Hepatocyte (in vitro differentiated cells): ENCODE measurements around the gene CCDC126. TPM values are rescaled to one million over a fixed set of nuclear protein-coding genes. Genes with fewer than 3 reads are reported as not detected.

Experiments used
- DNase-seq: peaks from one replicate; pipeline ENCODE4 v3.0.0-alpha.2; 2016; ENCODE audit warnings: low spot score
- H2AFZ ChIP-seq: fragments of 200-600 bp; sonication (generic); 2 replicates; pipeline ENCODE4 v1.6.0; 2016; ENCODE audit warnings: antibody characterized with exemption, mild to moderate bottlenecking
- H3K27ac ChIP-seq: fragments of 200-600 bp; sonication (generic); 2 replicates; pipeline ENCODE4 v1.5.1; 2016; ENCODE audit warnings: mild to moderate bottlenecking
- H3K27me3 ChIP-seq: fragments of 200-600 bp; sonication (generic); 2 replicates; pipeline ENCODE4 v1.6.1; 2016
- H3K36me3 ChIP-seq: fragments of 200-600 bp; sonication (generic); replicated peaks from 2 replicates; pipeline ENCODE4 v1.5.1; 2016; ENCODE audit warnings: low read depth; ENCODE audit not compliant: insufficient read depth
- H3K4me1 ChIP-seq: fragments of 200-600 bp; sonication (generic); 2 replicates; pipeline ENCODE4 v1.5.1; 2016; ENCODE audit warnings: mild to moderate bottlenecking, moderate library complexity; ENCODE audit not compliant: insufficient read depth
- H3K4me2 ChIP-seq: fragments of 200-600 bp; sonication (generic); 2 replicates; pipeline ENCODE4 v1.6.0; 2016
- H3K4me3 ChIP-seq: fragments of 200-600 bp; sonication (generic); 2 replicates; pipeline ENCODE4 v1.5.1; 2016; ENCODE audit warnings: mild to moderate bottlenecking
- H3K79me2 ChIP-seq: fragments of 200-600 bp; sonication (generic); 2 replicates; pipeline ENCODE4 v1.6.0; 2017; ENCODE audit warnings: mild to moderate bottlenecking
- H3K9me2 ChIP-seq: fragments of 200-600 bp; sonication (generic); replicated peaks from 2 replicates; pipeline ENCODE4 v1.6.0; 2017; ENCODE audit warnings: mild to moderate bottlenecking; ENCODE audit not compliant: insufficient read depth
- H3K9me3 ChIP-seq: fragments of 200-600 bp; sonication (generic); 2 replicates; pipeline ENCODE4 v1.5.1; 2016; ENCODE audit warnings: low read depth, mild to moderate bottlenecking
- H4K20me1 ChIP-seq: fragments of 200-600 bp; sonication (generic); 2 replicates; pipeline ENCODE4 v1.6.0; 2016; ENCODE audit warnings: mild to moderate bottlenecking; ENCODE audit not compliant: insufficient read depth, poor library complexity, severe bottlenecking
- CTCF ChIP-seq: fragments of 200-600 bp; sonication (generic); IDR thresholded peaks from 2 replicates; pipeline ENCODE4 v1.5.1; 2016; ENCODE audit warnings: antibody characterized with exemption, mild to moderate bottlenecking; ENCODE audit not compliant: poor library complexity
- EZH2 ChIP-seq: fragments of 200-600 bp; sonication (generic); IDR thresholded peaks from 2 replicates; pipeline ENCODE4 v1.6.1; 2016; ENCODE audit warnings: antibody characterized with exemption, mild to moderate bottlenecking, borderline replicate concordance
- EZH2phosphoT487 ChIP-seq: fragments of 200-600 bp; sonication (generic); IDR thresholded peaks from one replicate; pipeline ENCODE4 v1.6.1; 2018; ENCODE audit warnings: antibody characterized with exemption, mild to moderate bottlenecking, low read depth, moderate library complexity; ENCODE audit not compliant: unreplicated experiment, severe bottlenecking
- WGBS: methylation state at CpG from one replicate; pipeline ENCODE4 v1.1.6; 2016; ENCODE audit warnings: low lambda C conversion rate; ENCODE audit errors: missing lambda C conversion rate; 5-methylcytosine and 5-hydroxymethylcytosine counted together
- polyA plus RNA-seq: library from polyadenylated mRNA; unstranded; fragments of >200 nt; fragmentation: Nextera tagmentation; extraction: Ambion mirVana; gene quantifications from 2 replicates; pipeline ENCODE4 v1.2.1, GENCODE V29; 2016
- total RNA-seq: library from RNA; depleted of rRNA; stranded (reverse); fragments of >200 nt; gene quantifications from 2 replicates; pipeline ENCODE4 v1.2.3, GENCODE V29; 2014

The CCDC126 gene
- total and polyA plus RNA-seq, 2 experiments from 2014 or later = 19.4 to 33.7 TPM

DNA sequence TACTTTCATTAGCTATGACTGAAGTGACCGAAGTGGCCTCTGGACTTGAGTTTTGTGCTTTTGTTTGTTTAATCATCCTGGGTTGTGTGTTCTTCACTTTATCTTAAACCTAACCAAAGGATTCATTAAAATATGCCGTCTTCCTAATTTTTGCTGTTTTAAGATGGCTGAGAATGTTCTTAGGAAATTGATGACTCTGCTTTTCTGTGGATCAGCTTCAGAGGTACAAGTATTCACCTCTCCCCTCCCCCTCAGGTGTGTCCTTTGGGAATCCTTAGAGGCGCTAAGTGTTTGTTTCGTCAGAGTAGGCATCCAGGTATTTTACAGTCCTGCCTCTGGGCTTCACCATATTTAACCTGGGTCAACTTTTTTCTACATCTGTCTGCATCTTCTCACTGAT lies 1.1 kb downstream of the CCDC126 start:
- TF ChIP-seq EZH2 (no peak), CTCF (no peak)
- Histone ChIP-seq H3K9me2 (no peaks in the 10 kb centered on the region), H3K27ac (peak overlapping the region; percentile 97), H3K4me3 (peak overlapping the region; percentile 83), H3K36me3 (no peaks in the 10 kb centered on the region), H3K79me2 (peaks cover 49% of the 10 kb centered on the region), H2AFZ (peak overlapping the region; percentile 92), H3K9me3 (no peaks in the 10 kb centered on the region), H4K20me1 (no peaks in the 10 kb centered on the region), H3K4me2 (peak overlapping the region; percentile 83), H3K4me1 (peaks cover 24% of the 10 kb centered on the region), H3K27me3 (no peaks in the 10 kb centered on the region)
- peak; percentile 36 for DNase-seq
- WGBS = 24% methylated on average over 4 of the region's 4 CpGs

DNA sequence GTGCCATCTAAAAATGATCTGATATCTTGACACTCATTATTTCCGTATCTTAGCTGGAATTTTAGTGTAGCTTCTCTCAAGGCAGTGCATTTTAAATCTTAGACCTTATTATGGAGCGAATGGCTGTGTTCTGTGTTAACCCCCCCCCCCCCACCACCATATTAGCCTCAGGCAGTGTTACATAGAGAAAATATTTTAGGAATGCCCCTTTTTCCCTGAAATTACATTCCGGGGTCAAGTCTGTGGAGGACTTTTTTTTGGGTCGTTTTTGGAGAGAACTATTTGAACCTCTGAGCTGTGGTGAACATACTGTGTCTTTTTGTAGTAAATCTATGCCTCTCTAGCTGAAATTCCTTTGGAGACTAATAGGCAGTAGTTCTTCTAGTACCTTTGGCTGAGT lies 3.1 kb downstream of the CCDC126 start:
- peaks cover 67% of the 10 kb centered on the region for H3K79me2 ChIP-seq
- H3K9me3 ChIP-seq = no peaks in the 10 kb centered on the region
- 54% methylated on average over 4 of the region's 4 CpGs for WGBS
- no peak for DNase-seq
- H3K4me2 ChIP-seq = no peak overlapping the region
- peaks cover 24% of the 10 kb centered on the region for H3K4me1 ChIP-seq
- H3K36me3 ChIP-seq = no peaks in the 10 kb centered on the region
- no peaks in the 10 kb centered on the region for H3K27me3 ChIP-seq
- H4K20me1 ChIP-seq = no peaks in the 10 kb centered on the region
- TF ChIP-seq CTCF = no peak
- no peak for TF ChIP-seq EZH2
- TF ChIP-seq EZH2phosphoT487 = no peak
- no peaks in the 10 kb centered on the region for H3K9me2 ChIP-seq
- H3K27ac ChIP-seq = no peak overlapping the region
- no peak overlapping the region for H2AFZ ChIP-seq
- H3K4me3 ChIP-seq = no peak overlapping the region

- H3K9me2 ChIP-seq = no peaks in the 10 kb centered on the region
- peaks cover 20% of the 10 kb centered on the region for H3K4me1 ChIP-seq
- no peak for DNase-seq
- no peak overlapping the region for H3K4me2 ChIP-seq
- no peak overlapping the region for H3K27ac ChIP-seq
- 68% methylated on average over 4 of the region's 4 CpGs for WGBS
- peaks cover 87% of the 10 kb centered on the region for H3K79me2 ChIP-seq
- no peaks in the 10 kb centered on the region for H3K9me3 ChIP-seq
- H2AFZ ChIP-seq = no peak overlapping the region
- no peaks in the 10 kb centered on the region for H3K27me3 ChIP-seq
- no peaks in the 10 kb centered on the region for H4K20me1 ChIP-seq
- TF ChIP-seq EZH2phosphoT487 (no peak), EZH2 (no peak), CTCF (no peak)
- no peak overlapping the region for H3K4me3 ChIP-seq
- H3K36me3 ChIP-seq = no peaks in the 10 kb centered on the region
Measured at GRCh38 chr7:23603632-23604295, 6.6 kb downstream of the CCDC126 start.

DNA sequence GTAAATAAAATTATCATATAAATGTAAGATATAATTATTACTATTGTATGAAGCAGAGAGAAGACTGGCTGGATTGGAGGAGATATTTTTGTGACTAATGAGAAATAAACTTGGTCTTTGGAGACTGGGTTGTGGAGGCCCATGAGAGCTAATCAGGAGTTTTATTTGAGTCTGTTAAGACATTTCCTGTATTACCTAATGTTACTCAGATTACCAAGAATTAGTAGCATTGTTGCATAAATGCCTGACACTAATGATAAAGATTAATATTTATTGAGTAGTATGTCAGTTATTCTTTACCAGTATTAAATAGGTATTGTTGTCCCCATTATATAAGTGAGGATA lies 7.1 kb downstream of the CCDC126 start:
- TF ChIP-seq CTCF = no peak
- no peak for TF ChIP-seq EZH2
- no peak for TF ChIP-seq EZH2phosphoT487
- Histone ChIP-seq H3K4me1 (peaks cover 18% of the 10 kb centered on the region), H3K27me3 (no peaks in the 10 kb centered on the region), H3K27ac (no peak overlapping the region), H3K4me3 (no peak overlapping the region), H3K79me2 (peaks cover 87% of the 10 kb centered on the region), H3K9me3 (no peaks in the 10 kb centered on the region), H3K4me2 (no peak overlapping the region), H4K20me1 (no peaks in the 10 kb centered on the region), H2AFZ (no peak overlapping the region), H3K36me3 (no peaks in the 10 kb centered on the region), H3K9me2 (no peaks in the 10 kb centered on the region)
- no peak for DNase-seq
